Endodermal cell (in vitro differentiated cells): ENCODE results near the gene SCN3A. TPM values are rescaled to one million over a fixed set of nuclear protein-coding genes. Genes with fewer than 3 reads are reported as not detected.
A peak's percentile ranks its signal among the peaks of the same experiment; 100 is the strongest.

Source experiments
- DNase-seq: peaks from one replicate; pipeline ENCODE4 v3.0.0-alpha.2; 2017
- H3K27ac ChIP-seq: 2 replicates; pipeline ENCODE4 v1.5.1; 2013; ENCODE audit warnings: mild to moderate bottlenecking, low read depth, low read length, moderate library complexity
- H3K27me3 ChIP-seq: 2 replicates; pipeline ENCODE4 v1.6.1; 2013; ENCODE audit warnings: mild to moderate bottlenecking, low read length, moderate library complexity; ENCODE audit not compliant: insufficient read depth, control insufficient read depth, poor library complexity, severe bottlenecking
- H3K36me3 ChIP-seq: 2 replicates; pipeline ENCODE4 v1.7.0; 2013; ENCODE audit warnings: mild to moderate bottlenecking, low read length, moderate library complexity; ENCODE audit not compliant: control insufficient read depth, insufficient read depth
- H3K4me1 ChIP-seq: one replicate; pipeline ENCODE4 v1.7.0; 2013; ENCODE audit warnings: low read length; ENCODE audit not compliant: control insufficient read depth, insufficient read depth
- H3K4me3 ChIP-seq: 2 replicates; pipeline ENCODE4 v1.5.1; 2013; ENCODE audit warnings: mild to moderate bottlenecking, low read length, moderate library complexity
- H3K9ac ChIP-seq: 2 replicates; pipeline ENCODE4 v1.6.1; 2013; ENCODE audit warnings: mild to moderate bottlenecking, low read length, moderate library complexity; ENCODE audit not compliant: poor library complexity, severe bottlenecking; ENCODE audit errors: extremely low read depth
- H3K9me3 ChIP-seq: 2 replicates; pipeline ENCODE4 v1.6.1; 2013; ENCODE audit warnings: mild to moderate bottlenecking, low read length, moderate library complexity; ENCODE audit not compliant: control insufficient read depth
- H3K27ac Mint-ChIP-seq: 2 replicates; pipeline ENCODE4 v1.8.0; 2020; ENCODE audit warnings: mixed read lengths
- H3K27me3 Mint-ChIP-seq: 2 replicates; pipeline ENCODE4 v1.8.0; 2021; ENCODE audit warnings: mild to moderate bottlenecking, mixed read lengths; ENCODE audit not compliant: insufficient read depth
- H3K36me3 Mint-ChIP-seq: 2 replicates; pipeline ENCODE4 v1.8.0; 2020; ENCODE audit warnings: low read depth, mixed read lengths
- H3K4me1 Mint-ChIP-seq: 2 replicates; pipeline ENCODE4 v1.8.0; 2020; ENCODE audit warnings: mixed read lengths
- H3K4me3 Mint-ChIP-seq: 2 replicates; pipeline ENCODE4 v1.8.0; 2020; ENCODE audit warnings: mild to moderate bottlenecking, moderate library complexity, mixed read lengths
- H3K9me3 Mint-ChIP-seq: 2 replicates; pipeline ENCODE4 v1.8.0; 2020; ENCODE audit warnings: mild to moderate bottlenecking, mixed read lengths
- WGBS, 2 experiments: methylation state at CpG; one replicate each; pipeline versions ENCODE4 v1.1.5 to v1.1.7; 2013; ENCODE audit warnings: missing lambda C conversion rate in 2 of 2, mixed read lengths in 1 of 2; ENCODE audit not compliant: insufficient coverage in 1 of 2, insufficient read length in 1 of 2; 5-methylcytosine and 5-hydroxymethylcytosine counted together
- total RNA-seq, 2 donors: library from RNA; stranded (reverse); fragmentation: NEBNext Ultra II Directional in 1 of 2; extraction: Animal tissue kit (Norgen Biotek cat#: 25700) in 1 of 2; gene quantifications; 2 replicates in 1 of 2; 3 replicates in 1 of 2; pipeline ENCODE4 v1.2.1, GENCODE V29; 2021
- TF ChIP-seq, protein P1 (sequence below): fragments of 200-600 bp; sonication (generic); conservative IDR thresholded peaks from 2 replicates; pipeline ENCODE4 v1.5.0; 2021; ENCODE audit warnings: antibody characterized with exemption, mild to moderate bottlenecking

The SCN3A gene
- total RNA-seq, 2 donors from 2014 or later = 0.09 to 0.24 TPM

GRCh38 chr2:165197346-165197745 is 6.5 kb downstream of the SCN3A start:
- Mint-ChIP-seq H3K27me3 (no peaks in the 10 kb centered on the region), H3K4me1 (peaks cover 6% of the 10 kb centered on the region), H3K36me3 (no peaks in the 10 kb centered on the region), H3K9me3 (no peaks in the 10 kb centered on the region), H3K27ac (peak overlapping the region; percentile 22), H3K4me3 (no peak overlapping the region)
- Histone ChIP-seq H3K36me3 (no peaks in the 10 kb centered on the region), H3K27ac (no peak overlapping the region), H3K4me1 (no peaks in the 10 kb centered on the region), H3K4me3 (no peak overlapping the region), H3K9ac (no peak overlapping the region), H3K9me3 (no peaks in the 10 kb centered on the region), H3K27me3 (no peaks in the 10 kb centered on the region)
- no peak for DNase-seq
- 88% methylated on average over 1 of the region's 1 CpG; no CpG with 5 or more reads in 1 of the 2 experiments for WGBS, 2 experiments
- TF ChIP-seq, protein P1, sequence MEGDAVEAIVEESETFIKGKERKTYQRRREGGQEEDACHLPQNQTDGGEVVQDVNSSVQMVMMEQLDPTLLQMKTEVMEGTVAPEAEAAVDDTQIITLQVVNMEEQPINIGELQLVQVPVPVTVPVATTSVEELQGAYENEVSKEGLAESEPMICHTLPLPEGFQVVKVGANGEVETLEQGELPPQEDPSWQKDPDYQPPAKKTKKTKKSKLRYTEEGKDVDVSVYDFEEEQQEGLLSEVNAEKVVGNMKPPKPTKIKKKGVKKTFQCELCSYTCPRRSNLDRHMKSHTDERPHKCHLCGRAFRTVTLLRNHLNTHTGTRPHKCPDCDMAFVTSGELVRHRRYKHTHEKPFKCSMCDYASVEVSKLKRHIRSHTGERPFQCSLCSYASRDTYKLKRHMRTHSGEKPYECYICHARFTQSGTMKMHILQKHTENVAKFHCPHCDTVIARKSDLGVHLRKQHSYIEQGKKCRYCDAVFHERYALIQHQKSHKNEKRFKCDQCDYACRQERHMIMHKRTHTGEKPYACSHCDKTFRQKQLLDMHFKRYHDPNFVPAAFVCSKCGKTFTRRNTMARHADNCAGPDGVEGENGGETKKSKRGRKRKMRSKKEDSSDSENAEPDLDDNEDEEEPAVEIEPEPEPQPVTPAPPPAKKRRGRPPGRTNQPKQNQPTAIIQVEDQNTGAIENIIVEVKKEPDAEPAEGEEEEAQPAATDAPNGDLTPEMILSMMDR = no peak

DNA sequence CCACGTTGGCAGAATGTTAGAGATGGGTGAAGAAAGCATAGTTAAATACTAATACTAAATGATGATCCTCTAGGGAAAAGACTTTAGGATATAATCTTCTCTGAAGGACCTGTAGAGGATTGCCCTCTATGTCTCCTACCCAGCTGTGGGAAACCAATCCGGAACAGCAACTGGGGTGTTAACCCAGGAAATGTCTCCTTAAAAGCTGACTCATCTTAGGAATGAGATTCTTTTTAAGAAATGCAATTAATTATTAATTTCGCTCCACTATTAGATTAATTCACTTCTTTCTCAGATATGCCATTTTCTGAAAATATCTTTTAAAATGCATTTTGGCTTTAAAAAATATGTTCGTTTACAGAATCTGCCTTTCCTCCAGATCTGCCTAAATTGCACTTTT is 7.4 kb downstream of the SCN3A start:
- H3K4me3 Mint-ChIP-seq = no peak overlapping the region
- H3K4me3 ChIP-seq = no peak overlapping the region
- WGBS, 2 experiments = 94 to 100% methylated on average over 1 to 3 of the region's 4 CpGs
- H3K4me1 ChIP-seq = no peaks in the 10 kb centered on the region
- TF ChIP-seq, protein P1 = no peak
- no peak overlapping the region for H3K27ac Mint-ChIP-seq
- H3K27ac ChIP-seq = no peak overlapping the region
- H3K36me3 ChIP-seq = no peaks in the 10 kb centered on the region
- H3K27me3 ChIP-seq = no peaks in the 10 kb centered on the region
- no peak for DNase-seq
- no peaks in the 10 kb centered on the region for H3K36me3 Mint-ChIP-seq
- H3K4me1 Mint-ChIP-seq = peaks cover 6% of the 10 kb centered on the region
- no peaks in the 10 kb centered on the region for H3K9me3 ChIP-seq
- H3K9me3 Mint-ChIP-seq = no peaks in the 10 kb centered on the region
- H3K27me3 Mint-ChIP-seq = no peaks in the 10 kb centered on the region
- no peak overlapping the region for H3K9ac ChIP-seq

- no peaks in the 10 kb centered on the region for H3K36me3 Mint-ChIP-seq
- no peak overlapping the region for H3K4me3 Mint-ChIP-seq
- H3K27ac Mint-ChIP-seq = no peak overlapping the region
- no peaks in the 10 kb centered on the region for H3K27me3 ChIP-seq
- TF ChIP-seq, protein P1 = no peak
- 89 to 91% methylated on average over 3 to 4 of the region's 4 CpGs for WGBS, 2 experiments
- no peak overlapping the region for H3K9ac ChIP-seq
- H3K4me1 ChIP-seq = no peaks in the 10 kb centered on the region
- H3K9me3 Mint-ChIP-seq = no peaks in the 10 kb centered on the region
- H3K9me3 ChIP-seq = no peaks in the 10 kb centered on the region
- no peak overlapping the region for H3K27ac ChIP-seq
- H3K4me3 ChIP-seq = no peak overlapping the region
- H3K27me3 Mint-ChIP-seq = no peaks in the 10 kb centered on the region
- H3K36me3 ChIP-seq = no peaks in the 10 kb centered on the region
- peaks cover 9% of the 10 kb centered on the region for H3K4me1 Mint-ChIP-seq
- DNase-seq = no peak
Observed at GRCh38 chr2:165193178-165193777, 10.6 kb downstream of the SCN3A start.
